Measurements from ENCODE around the gene ZNF20. TPM values are rescaled to one million over a fixed set of nuclear protein-coding genes. Genes with fewer than 3 reads are reported as not detected.

The ZNF20 gene
- total and polyA plus RNA-seq, 10 of the 15 experiments (the other 5 are each of a cell fraction or from before 2014, with no cell fraction given) = 2.0 to 5.1 (median 2.6) TPM

DNA sequence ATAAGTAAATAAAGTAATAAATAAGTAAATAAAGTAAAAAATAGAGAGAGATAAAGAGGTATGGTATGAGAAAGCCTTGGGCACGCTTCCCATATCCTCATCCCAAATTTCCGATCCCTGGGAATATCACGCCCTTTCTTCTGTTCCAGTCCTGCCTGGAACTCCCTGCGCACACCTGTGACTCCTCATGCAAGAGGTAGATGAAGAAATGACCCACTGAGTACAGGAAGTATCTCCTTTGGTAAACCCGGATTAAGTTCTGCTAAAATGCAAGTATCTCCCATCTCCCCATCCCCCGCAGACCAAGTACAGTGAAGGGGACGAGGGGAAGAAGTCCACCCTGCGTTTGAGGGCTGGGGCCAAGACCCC lies 22.3 kb upstream of the ZNF20 start:
- CTCF ChIA-PET = interaction anchor here (1.0 to 1.7 kb wide), 4 partner anchors 72 to 239 kb away, joined by 3 to 6 read pairs (median 4); partner anchors contain the start of genes ZNF563 and ZNF700
- DNase-seq (ENCODE audit: low read depth, low spot score) = no peak
- in situ Hi-C loops (cut with MboI) = no loop called here
- intact Hi-C loops (cut with micrococcal nuclease; ENCODE audit: unreplicated experiment) = loop anchor here (5.0 to 10.0 kb wide), 2 partner anchors 132 to 170 kb away; partner anchors contain the start of genes ZNF44 and ZNF563
- no peak for TF ChIP-seq FOS (IDR thresholded peaks at IDR 0.05; ENCODE audit: borderline replicate concordance, extremely low read depth, insufficient read length)
- no peak for TF ChIP-seq STAT3 (IDR thresholded peaks at IDR 0.05; ENCODE audit: low read depth, low read length)
- TF ChIP-seq PAX8 (IDR thresholded peaks at IDR 0.05) = no peak
- TF ChIP-seq NFYA (IDR thresholded peaks at IDR 0.05; ENCODE audit: borderline replicate concordance, low read depth, low read length) = no peak
- no peak for TF ChIP-seq TBL1XR1 (IDR thresholded peaks at IDR 0.05; ENCODE audit: low read depth, low read length)
- no peak for TF ChIP-seq MYC (IDR thresholded peaks at IDR 0.05; ENCODE audit: insufficient read depth, insufficient read length, insufficient replicate concordance, low read length, severe bottlenecking)
- TF ChIP-seq HSF1 (IDR thresholded peaks at IDR 0.05; ENCODE audit: low read depth, low read length) = no peak
- TF ChIP-seq, protein P1, sequence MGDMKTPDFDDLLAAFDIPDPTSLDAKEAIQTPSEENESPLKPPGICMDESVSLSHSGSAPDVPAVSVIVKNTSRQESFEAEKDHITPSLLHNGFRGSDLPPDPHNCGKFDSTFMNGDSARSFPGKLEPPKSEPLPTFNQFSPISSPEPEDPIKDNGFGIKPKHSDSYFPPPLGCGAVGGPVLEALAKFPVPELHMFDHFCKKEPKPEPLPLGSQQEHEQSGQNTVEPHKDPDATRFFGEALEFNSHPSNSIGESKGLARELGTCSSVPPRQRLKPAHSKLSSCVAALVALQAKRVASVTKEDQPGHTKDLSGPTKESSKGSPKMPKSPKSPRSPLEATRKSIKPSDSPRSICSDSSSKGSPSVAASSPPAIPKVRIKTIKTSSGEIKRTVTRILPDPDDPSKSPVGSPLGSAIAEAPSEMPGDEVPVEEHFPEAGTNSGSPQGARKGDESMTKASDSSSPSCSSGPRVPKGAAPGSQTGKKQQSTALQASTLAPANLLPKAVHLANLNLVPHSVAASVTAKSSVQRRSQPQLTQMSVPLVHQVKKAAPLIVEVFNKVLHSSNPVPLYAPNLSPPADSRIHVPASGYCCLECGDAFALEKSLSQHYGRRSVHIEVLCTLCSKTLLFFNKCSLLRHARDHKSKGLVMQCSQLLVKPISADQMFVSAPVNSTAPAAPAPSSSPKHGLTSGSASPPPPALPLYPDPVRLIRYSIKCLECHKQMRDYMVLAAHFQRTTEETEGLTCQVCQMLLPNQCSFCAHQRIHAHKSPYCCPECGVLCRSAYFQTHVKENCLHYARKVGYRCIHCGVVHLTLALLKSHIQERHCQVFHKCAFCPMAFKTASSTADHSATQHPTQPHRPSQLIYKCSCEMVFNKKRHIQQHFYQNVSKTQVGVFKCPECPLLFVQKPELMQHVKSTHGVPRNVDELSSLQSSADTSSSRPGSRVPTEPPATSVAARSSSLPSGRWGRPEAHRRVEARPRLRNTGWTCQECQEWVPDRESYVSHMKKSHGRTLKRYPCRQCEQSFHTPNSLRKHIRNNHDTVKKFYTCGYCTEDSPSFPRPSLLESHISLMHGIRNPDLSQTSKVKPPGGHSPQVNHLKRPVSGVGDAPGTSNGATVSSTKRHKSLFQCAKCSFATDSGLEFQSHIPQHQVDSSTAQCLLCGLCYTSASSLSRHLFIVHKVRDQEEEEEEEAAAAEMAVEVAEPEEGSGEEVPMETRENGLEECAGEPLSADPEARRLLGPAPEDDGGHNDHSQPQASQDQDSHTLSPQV (IDR thresholded peaks at IDR 0.05) = no peak
- peaks cover 24% of the 10 kb centered on the region for H3K79me2 ChIP-seq (ENCODE audit: control insufficient read depth, insufficient read depth, low read length)
- POLR2A ChIA-PET = interaction anchor here (0.6 to 1.2 kb wide), 6 partner anchors 12 to 453 kb away, joined by 3 to 4 read pairs (median 3); partner anchors contain the start of gene ZNF563
- no peaks in the 10 kb centered on the region for H3K27me3 ChIP-seq (replicated peaks in 1 of 2; ENCODE audit: control insufficient read depth in 2 of 2, insufficient read depth in 2 of 2, low read length in 1 of 2)
- SMC1A ChIA-PET (ENCODE audit: uncharacterized antibody, unreplicated experiment) = interaction anchor here (0.7 to 1.3 kb wide), 3 partner anchors 108 to 238 kb away, joined by 3 to 5 read pairs (median 3); partner anchors contain the start of genes ZNF563 and ZNF700
- peaks cover 1% of the 10 kb centered on the region; the same call in 2 of the 3 replicates for H3K9me3 ChIP-seq (replicated peaks; ENCODE audit: control insufficient read depth, insufficient read depth, low read length)
- peak overlapping the region; percentile 95; the same call in 1 of the 2 replicates for H3K4me3 ChIP-seq
- peak overlapping the region; percentile 19 for H3K4me2 ChIP-seq (ENCODE audit: control insufficient read depth, insufficient read depth)
- peak; percentile 14 for ATAC-seq
- H4K20me1 ChIP-seq (ENCODE audit: control insufficient read depth, insufficient read depth) = no peaks in the 10 kb centered on the region
- peak overlapping the region; percentile 84; the same call in 1 of the 2 replicates for H3K27ac ChIP-seq (ENCODE audit: control insufficient read depth, insufficient read depth)
- H3K9ac ChIP-seq (ENCODE audit: control insufficient read depth, insufficient read depth, low read length) = peak overlapping the region; percentile 97; the same call in 1 of the 2 replicates
- H2AFZ ChIP-seq (ENCODE audit: control insufficient read depth, low read depth, low read length) = peak overlapping the region; percentile 81
- BruUV-seq (replicated peaks) = no TSS peak
- no peak for FAIRE-seq
- WGBS (ENCODE audit: insufficient coverage, insufficient replicate concordance, low lambda C conversion rate, missing lambda C conversion rate) = 14% methylated on average over 8 of the region's 8 CpGs
- RAD21 ChIA-PET (ENCODE audit: unreplicated experiment) = interaction anchor here (0.8 to 1.7 kb wide), 8 partner anchors 22 to 239 kb away, joined by 3 to 11 read pairs (median 4); partner anchors contain the start of genes ZNF20 and ZNF563
- H3K4me1 ChIP-seq (ENCODE audit: control insufficient read depth, insufficient read depth, low read length) = no peaks in the 10 kb centered on the region
- peaks cover 0 to 3% of the 10 kb centered on the region in 2 experiments; a peak in 1 of 4 replicates for H3K36me3 ChIP-seq (ENCODE audit: control insufficient read depth in 2 of 2, insufficient read depth in 2 of 2, low read length in 1 of 2)

Data from GM12878 (cell line).